OCI-LY7 (cell line): ENCODE results near the gene DNAJB5. TPM values are rescaled to one million over a fixed set of nuclear protein-coding genes. Genes with fewer than 3 reads are reported as not detected.
"Not testable (repeated sequence)": the region's sequence is repeated elsewhere in the genome, so short reads cannot be mapped to it uniquely, and the experiment has no call there.

Source experiments
- BruUV-seq: library from RNA; stranded (reverse); fragments of 400-500 nt; replicated peaks from 2 replicates; lab custom pipeline; 2021; lab: Mats Ljungman, UMichigan
- CTCF ChIA-PET: fragments of 300-600 bp; sonication (Branson Sonifier 250); formaldehyde crosslinking; loops from one replicate; lab custom pipeline; 2022; ENCODE audit warnings: antibody characterized with exemption; ENCODE audit not compliant: unreplicated experiment; lab: Charles Lee
- POLR2A ChIA-PET: fragments of 300-600 bp; sonication (Branson Sonifier 250); formaldehyde crosslinking; loops from one replicate; lab custom pipeline; 2022; ENCODE audit warnings: antibody characterized with exemption; lab: Charles Lee
- DNase-seq: peaks from one replicate; pipeline ENCODE4 v3.0.0-alpha.2; 2015; ENCODE audit warnings: low spot score
- H2AFZ ChIP-seq: fragments of 200-600 bp; sonication (generic), shearing (Covaris generic); 2 replicates; pipeline ENCODE4 v1.6.1; 2014; ENCODE audit warnings: mild to moderate bottlenecking, antibody characterized with exemption, low read length, moderate library complexity
- H3K27ac ChIP-seq: fragments of 200-600 bp; sonication (generic); 2 replicates; pipeline ENCODE4 v1.5.1; 2014; ENCODE audit warnings: mixed run types, low read depth, mild to moderate bottlenecking, moderate library complexity, low read length, inconsistent platforms; ENCODE audit not compliant: poor library complexity, severe bottlenecking
- H3K36me3 ChIP-seq: fragments of 200-600 bp; sonication (generic); 2 replicates; pipeline ENCODE4 v1.6.1; 2014; ENCODE audit warnings: mild to moderate bottlenecking, antibody characterized with exemption, low read length, moderate library complexity, mixed read lengths; ENCODE audit not compliant: insufficient read depth
- H3K4me1 ChIP-seq: fragments of 200-600 bp; sonication (generic); 2 replicates; pipeline ENCODE4 v1.5.1; 2014; ENCODE audit warnings: mild to moderate bottlenecking, low read length; ENCODE audit not compliant: insufficient read depth, poor library complexity, severe bottlenecking
- H3K4me2 ChIP-seq: fragments of 200-600 bp; sonication (generic); 2 replicates; pipeline ENCODE4 v1.6.1; 2014; ENCODE audit warnings: mild to moderate bottlenecking, low read length
- H3K4me3 ChIP-seq: fragments of 200-600 bp; sonication (generic); 2 replicates; pipeline ENCODE4 v1.5.1; 2014; ENCODE audit warnings: mild to moderate bottlenecking, low read depth, low read length; ENCODE audit not compliant: poor library complexity, severe bottlenecking
- H3K79me2 ChIP-seq: fragments of 200-600 bp; sonication (generic); 2 replicates; pipeline ENCODE4 v1.6.1; 2016; ENCODE audit warnings: low read depth, mild to moderate bottlenecking, low read length, moderate library complexity, mixed read lengths; ENCODE audit not compliant: insufficient read depth
- H3K9me2 ChIP-seq: fragments of 200-600 bp; sonication (generic); 2 replicates; pipeline ENCODE4 v1.6.1; 2016; ENCODE audit warnings: mild to moderate bottlenecking, low read length, mixed read lengths; ENCODE audit not compliant: insufficient read depth
- H3K9me3 ChIP-seq: fragments of 200-600 bp; sonication (generic); 2 replicates; pipeline ENCODE4 v1.6.1; 2014; ENCODE audit warnings: mild to moderate bottlenecking, mixed run types, low read length, mixed read lengths
- H4K20me1 ChIP-seq: fragments of 200-600 bp; sonication (generic); 2 replicates; pipeline ENCODE4 v1.6.1; 2014; ENCODE audit warnings: mild to moderate bottlenecking, antibody characterized with exemption, low read length, moderate library complexity, mixed read lengths; ENCODE audit not compliant: insufficient read depth
- CTCF ChIP-seq: fragments of 200-600 bp; sonication (generic); conservative IDR thresholded peaks from 2 replicates; pipeline ENCODE4 v1.5.1; 2014; ENCODE audit warnings: mild to moderate bottlenecking, antibody characterized with exemption, low read length, moderate library complexity, mixed read lengths
- EZH2phosphoT487 ChIP-seq: fragments of 200-600 bp; sonication (generic); IDR thresholded peaks from 2 replicates; pipeline ENCODE4 v1.6.1; 2018; ENCODE audit warnings: low read depth, borderline replicate concordance, mild to moderate bottlenecking, mixed run types, antibody characterized with exemption, low read length, moderate library complexity, mixed read lengths
- intact Hi-C: fragments of 100-400 bp; cut with micrococcal nuclease; formaldehyde crosslinking; loops from one replicate; pipeline ENCODE4 v1.10.0; 2022; ENCODE audit not compliant: unreplicated experiment
- total RNA-seq, 2 experiments: library from RNA; depleted of rRNA in 1 of 2; stranded (reverse); fragments of >200 nt in 1 of 2; shearing (Covaris generic) in 1 of 2; gene quantifications; 2 replicates each; pipeline ENCODE4 v1.2.3, GENCODE V29; 2014 to 2022

The DNAJB5 gene
- total RNA-seq, 2 experiments from 2014 or later: 5.1 to 5.8 TPM

GRCh38 chr9:35010351-35010958 lies 20.9 kb downstream of the DNAJB5 start:
- H3K9me2 ChIP-seq: no peaks in the 10 kb centered on the region
- H3K36me3 ChIP-seq: no peaks in the 10 kb centered on the region
- DNase-seq: no peak
- no peaks in the 10 kb centered on the region for H3K4me1 ChIP-seq
- TF ChIP-seq EZH2phosphoT487: no peak
- TF ChIP-seq CTCF: no peak
- H2AFZ ChIP-seq: no peak overlapping the region
- no TSS peak for BruUV-seq
- ChIA-PET CTCF (no interaction called here), POLR2A (interaction anchor here (0.6 kb wide), 1 partner anchor 50 kb away, joined by 3 read pairs; no protein-coding TSS in a partner anchor)
- H3K9me3 ChIP-seq: peaks cover 12% of the 10 kb centered on the region; the same call in 1 of the 2 replicates
- no peak overlapping the region for H3K4me2 ChIP-seq
- no peak overlapping the region for H3K27ac ChIP-seq
- H3K4me3 ChIP-seq: no peak overlapping the region
- no peaks in the 10 kb centered on the region for H4K20me1 ChIP-seq
- intact Hi-C loops: no loop called here
- no peaks in the 10 kb centered on the region for H3K79me2 ChIP-seq

- H3K9me2 ChIP-seq: no peaks in the 10 kb centered on the region
- H3K9me3 ChIP-seq: peaks cover 12% of the 10 kb centered on the region; the same call in 1 of the 2 replicates
- intact Hi-C loops: no loop called here
- no peaks in the 10 kb centered on the region for H3K4me1 ChIP-seq
- BruUV-seq: no TSS peak
- no peak for DNase-seq
- no peak for TF ChIP-seq EZH2phosphoT487
- no peak for TF ChIP-seq CTCF
- no peaks in the 10 kb centered on the region for H3K36me3 ChIP-seq
- ChIA-PET CTCF (no interaction called here), POLR2A (no interaction called here)
- no peak overlapping the region for H3K27ac ChIP-seq
- H3K79me2 ChIP-seq: no peaks in the 10 kb centered on the region
- no peak overlapping the region for H3K4me2 ChIP-seq
- H3K4me3 ChIP-seq: no peak overlapping the region
- H2AFZ ChIP-seq: no peak overlapping the region
- no peaks in the 10 kb centered on the region for H4K20me1 ChIP-seq
Observed at GRCh38 chr9:35014517-35014916, 25.0 kb downstream of the DNAJB5 start.

- intact Hi-C loops, H2AFZ ChIP-seq, H3K4me1 ChIP-seq, H3K9me2 ChIP-seq, H3K9me3 ChIP-seq, H3K36me3 ChIP-seq, H3K79me2 ChIP-seq, CTCF ChIA-PET, POLR2A ChIA-PET, H3K4me3 ChIP-seq, DNase-seq, H3K4me2 ChIP-seq, H3K27ac ChIP-seq, BruUV-seq, H4K20me1 ChIP-seq: not testable (repeated sequence)
Observed at GRCh38 chr9:35023443-35023842, 33.9 kb downstream of the DNAJB5 start.
